ENCODE measurements around the gene ATP9B.

DNA sequence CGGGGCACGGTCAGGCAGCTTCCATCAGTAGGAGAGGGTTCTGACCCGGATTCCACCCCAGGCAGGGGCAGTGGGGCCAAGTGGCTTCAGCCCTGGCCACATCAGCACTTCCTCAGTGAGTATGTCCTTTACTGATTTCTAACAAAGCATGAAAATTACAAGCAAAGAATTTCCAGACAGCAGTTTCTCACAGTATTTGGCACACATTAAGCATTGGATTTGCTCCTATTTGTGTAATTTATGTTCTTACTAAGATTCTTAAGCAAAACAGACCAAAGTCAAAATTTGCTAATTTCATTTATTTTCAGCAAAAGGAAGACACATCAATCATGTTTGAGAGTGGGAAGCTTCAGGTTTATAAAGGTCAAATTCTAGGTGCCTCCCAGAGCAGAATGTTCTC is 253.2 kb downstream of the ATP9B start:
- TF ChIP-seq, protein P1, sequence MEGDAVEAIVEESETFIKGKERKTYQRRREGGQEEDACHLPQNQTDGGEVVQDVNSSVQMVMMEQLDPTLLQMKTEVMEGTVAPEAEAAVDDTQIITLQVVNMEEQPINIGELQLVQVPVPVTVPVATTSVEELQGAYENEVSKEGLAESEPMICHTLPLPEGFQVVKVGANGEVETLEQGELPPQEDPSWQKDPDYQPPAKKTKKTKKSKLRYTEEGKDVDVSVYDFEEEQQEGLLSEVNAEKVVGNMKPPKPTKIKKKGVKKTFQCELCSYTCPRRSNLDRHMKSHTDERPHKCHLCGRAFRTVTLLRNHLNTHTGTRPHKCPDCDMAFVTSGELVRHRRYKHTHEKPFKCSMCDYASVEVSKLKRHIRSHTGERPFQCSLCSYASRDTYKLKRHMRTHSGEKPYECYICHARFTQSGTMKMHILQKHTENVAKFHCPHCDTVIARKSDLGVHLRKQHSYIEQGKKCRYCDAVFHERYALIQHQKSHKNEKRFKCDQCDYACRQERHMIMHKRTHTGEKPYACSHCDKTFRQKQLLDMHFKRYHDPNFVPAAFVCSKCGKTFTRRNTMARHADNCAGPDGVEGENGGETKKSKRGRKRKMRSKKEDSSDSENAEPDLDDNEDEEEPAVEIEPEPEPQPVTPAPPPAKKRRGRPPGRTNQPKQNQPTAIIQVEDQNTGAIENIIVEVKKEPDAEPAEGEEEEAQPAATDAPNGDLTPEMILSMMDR (conservative IDR thresholded peaks at IDR 0.05): no peak
- no peak for TF ChIP-seq EZH2 (IDR thresholded peaks at IDR 0.05; ENCODE audit: low read depth)

Measured in PC-9 (cell line).